Measurements from ENCODE around the gene GLYR1.

GLYR1 gene

GRCh38 chr16:4754865-4755264, 92.2 kb downstream of the GLYR1 start:
- no peak for DNase-seq

DNA sequence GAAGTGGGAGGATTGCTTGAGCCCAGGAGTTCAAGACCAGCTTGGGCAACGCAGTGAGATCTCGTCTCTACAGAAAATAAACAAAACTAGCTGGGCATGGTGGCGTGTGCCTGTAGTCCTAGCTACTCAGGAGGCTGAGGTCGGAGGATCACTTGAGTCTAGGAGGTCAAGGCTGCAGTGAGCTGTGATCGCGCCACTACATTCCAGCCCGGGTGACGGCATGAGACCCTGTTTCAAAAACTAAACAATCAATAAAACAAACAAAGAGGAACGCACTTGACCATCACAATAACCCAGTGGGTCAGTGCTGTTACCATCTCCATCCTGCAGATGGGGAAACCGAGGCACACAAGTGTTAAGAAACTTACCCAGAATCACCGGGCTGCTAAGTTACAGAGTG, 93.9 kb downstream of the GLYR1 start:
- no peak for DNase-seq
